Neural cell (in vitro differentiated cells): ENCODE data around the gene DENND1A. TPM values are rescaled to one million over a fixed set of nuclear protein-coding genes. Genes with fewer than 3 reads are reported as not detected.

ENCODE experiments used
- H2AFZ ChIP-seq: fragments of 200-600, 300-800 bp; sonication (generic), shearing (Covaris generic); 2 replicates; pipeline ENCODE4 v1.6.0; 2014; ENCODE audit warnings: low read depth, mild to moderate bottlenecking, antibody characterized with exemption, low read length, moderate library complexity
- H3F3A ChIP-seq: fragments of 200-600 bp; shearing (Covaris generic); 2 replicates; pipeline ENCODE4 v1.6.1; 2016; ENCODE audit warnings: mild to moderate bottlenecking, moderate library complexity, mixed read lengths, antibody characterized with exemption, low read length; ENCODE audit not compliant: insufficient read depth, poor library complexity, severe bottlenecking
- H3K27ac ChIP-seq: fragments of 200-600, 300-800 bp; sonication (generic), shearing (Covaris generic); 2 replicates; pipeline ENCODE4 v1.5.1; 2014; ENCODE audit warnings: mild to moderate bottlenecking, low read length, moderate library complexity
- H3K27me3 ChIP-seq: fragments of 300-800, 200-600 bp; sonication (generic), shearing (Covaris generic); 2 replicates; pipeline ENCODE4 v1.6.0; 2014; ENCODE audit warnings: mild to moderate bottlenecking, low read depth, low read length, moderate library complexity; ENCODE audit not compliant: insufficient read depth
- H3K36me3 ChIP-seq: fragments of 300-800, 200-600 bp; sonication (generic), shearing (Covaris generic); 2 replicates; pipeline ENCODE4 v1.5.1; 2014; ENCODE audit warnings: mild to moderate bottlenecking, antibody characterized with exemption, low read length, moderate library complexity; ENCODE audit not compliant: insufficient read depth
- H3K4me2 ChIP-seq: fragments of 300-800, 200-600 bp; sonication (generic), shearing (Covaris generic); 2 replicates; pipeline ENCODE4 v1.6.0; 2014; ENCODE audit warnings: mild to moderate bottlenecking, low read length
- H3K4me3 ChIP-seq: fragments of 300-800, 200-600 bp; sonication (generic), shearing (Covaris generic); 2 replicates; pipeline ENCODE4 v1.5.1; 2014; ENCODE audit warnings: mild to moderate bottlenecking, low read length, moderate library complexity
- H3K79me2 ChIP-seq: fragments of 200-600 bp; shearing (Covaris generic); replicated peaks from 2 replicates; pipeline ENCODE4 v1.6.0; 2014; ENCODE audit warnings: mild to moderate bottlenecking, low read length, moderate library complexity; ENCODE audit not compliant: insufficient read depth
- H3K9ac ChIP-seq: fragments of 300-800, 200-600 bp; sonication (generic), shearing (Covaris generic); 2 replicates; pipeline ENCODE4 v1.6.1; 2016; ENCODE audit warnings: mild to moderate bottlenecking, low read length, mixed read lengths
- H3K9me2 ChIP-seq: fragments of 200-600 bp; shearing (Covaris generic); 2 replicates; pipeline ENCODE4 v1.6.1; 2016; ENCODE audit warnings: mild to moderate bottlenecking, low read length, mixed read lengths; ENCODE audit not compliant: insufficient read depth
- H3K9me3 ChIP-seq: fragments of 200-600, 300-800 bp; sonication (generic), shearing (Covaris generic); 2 replicates; pipeline ENCODE4 v1.6.1; 2016; ENCODE audit warnings: mild to moderate bottlenecking, mixed run types, low read length, moderate library complexity, mixed read lengths
- H4K20me1 ChIP-seq: fragments of 200-600 bp; shearing (Covaris generic); 2 replicates; pipeline ENCODE4 v1.6.1; 2016; ENCODE audit warnings: mild to moderate bottlenecking, mixed run types; ENCODE audit not compliant: insufficient read depth
- CTCF ChIP-seq: fragments of 450-650 bp; IDR thresholded peaks from 2 replicates; pipeline ENCODE4 v1.5.1; 2014; ENCODE audit warnings: antibody characterized with exemption, mild to moderate bottlenecking, moderate library complexity; ENCODE audit not compliant: poor library complexity, severe bottlenecking
- EP300 ChIP-seq: fragments of 450-650 bp; conservative IDR thresholded peaks from 2 replicates; pipeline ENCODE4 v1.6.1; 2014; ENCODE audit warnings: antibody characterized with exemption, mild to moderate bottlenecking, moderate library complexity; ENCODE audit not compliant: poor library complexity, severe bottlenecking
- EZH2 ChIP-seq: fragments of 200-600, 300-800 bp; shearing (Covaris generic), sonication (generic); IDR thresholded peaks from 2 replicates; pipeline ENCODE4 v1.6.1; 2014; ENCODE audit warnings: antibody characterized with exemption, low read length, borderline replicate concordance, mild to moderate bottlenecking; ENCODE audit not compliant: insufficient read depth, poor library complexity, severe bottlenecking
- MXI1 ChIP-seq: fragments of 450-650 bp; conservative IDR thresholded peaks from 2 replicates; pipeline ENCODE4 v1.6.1; 2014; ENCODE audit warnings: antibody characterized with exemption, mild to moderate bottlenecking; ENCODE audit not compliant: poor library complexity, severe bottlenecking
- POLR2AphosphoS5 ChIP-seq: IDR thresholded peaks from 2 replicates; pipeline ENCODE4 v1.6.1; 2012
- RAD21 ChIP-seq: fragments of 450-650 bp; conservative IDR thresholded peaks from 2 replicates; pipeline ENCODE4 v1.6.1; 2014; ENCODE audit warnings: antibody characterized with exemption, mild to moderate bottlenecking, moderate library complexity
- REST ChIP-seq: IDR thresholded peaks from 2 replicates; pipeline ENCODE4 v1.6.1; 2012; ENCODE audit warnings: borderline replicate concordance
- SMC3 ChIP-seq: fragments of 450-650 bp; conservative IDR thresholded peaks from 2 replicates; pipeline ENCODE4 v1.6.1; 2014; ENCODE audit warnings: antibody characterized with exemption, mild to moderate bottlenecking, moderate library complexity; ENCODE audit not compliant: poor library complexity
- TAF1 ChIP-seq: IDR thresholded peaks from 2 replicates; pipeline ENCODE4 v1.6.1; 2012; ENCODE audit warnings: low read depth
- polyA plus RNA-seq: library from polyadenylated mRNA; depleted of rRNA; stranded (reverse); fragments of >200 nt; gene quantifications from 2 replicates; pipeline ENCODE4 v1.2.3, GENCODE V29; 2014

DENND1A gene
- polyA plus RNA-seq, 1 donor from 2014 or later = 2.3 TPM

DNA sequence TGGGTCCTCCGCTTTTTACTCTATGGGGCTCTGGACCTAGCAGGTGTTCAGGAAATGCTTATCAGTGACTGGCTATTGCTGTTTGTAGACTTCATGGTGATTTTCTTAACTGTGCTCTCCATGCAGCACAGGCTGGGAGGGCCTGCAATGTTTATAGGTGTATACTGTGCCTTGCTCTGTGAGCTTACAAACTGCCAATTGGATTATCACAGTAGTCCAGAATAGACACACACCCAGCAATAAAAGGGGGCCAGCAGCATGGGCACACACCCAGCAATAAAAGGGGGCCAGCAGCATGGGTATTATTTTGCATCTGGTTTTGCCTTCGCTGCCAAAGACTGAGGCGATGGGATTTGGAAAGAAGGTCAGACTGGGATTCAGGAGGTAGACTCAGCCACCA is 473.9 kb downstream of the DENND1A start:
- Histone ChIP-seq H3F3A (no peaks in the 10 kb centered on the region), H3K4me2 (no peak overlapping the region), H3K36me3 (no peaks in the 10 kb centered on the region), H3K79me2 (no peaks in the 10 kb centered on the region), H3K9me2 (no peaks in the 10 kb centered on the region), H3K27me3 (no peaks in the 10 kb centered on the region), H3K9me3 (no peaks in the 10 kb centered on the region), H4K20me1 (no peaks in the 10 kb centered on the region), H3K4me3 (no peak overlapping the region), H2AFZ (no peak overlapping the region), H3K9ac (no peak overlapping the region), H3K27ac (no peak overlapping the region)
- no peak for TF ChIP-seq MXI1
- no peak for TF ChIP-seq CTCF
- TF ChIP-seq EZH2 = no peak
- TF ChIP-seq POLR2AphosphoS5 = no peak
- no peak for TF ChIP-seq RAD21
- no peak for TF ChIP-seq TAF1
- no peak for TF ChIP-seq SMC3
- TF ChIP-seq EP300 = no peak
- TF ChIP-seq REST = no peak

DNA sequence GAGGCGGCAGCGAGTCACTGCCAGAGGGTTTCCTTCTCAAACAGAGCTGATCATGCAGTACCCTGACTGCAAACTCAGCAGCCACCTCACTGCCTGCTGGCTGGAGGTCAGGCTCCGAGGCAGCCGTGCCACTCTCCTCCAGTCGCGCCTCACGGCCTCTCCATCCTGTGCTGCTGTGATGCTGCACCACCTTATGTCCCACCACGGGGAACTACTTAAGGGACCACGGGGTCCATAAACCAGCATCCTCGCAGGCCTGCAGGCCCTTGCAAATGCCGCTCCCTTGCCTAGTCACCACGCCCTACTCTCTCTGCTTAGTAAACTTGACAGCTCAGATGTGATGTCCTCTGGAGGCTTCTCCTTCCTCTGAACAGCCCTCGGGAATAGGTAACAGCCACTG is 474.7 kb downstream of the DENND1A start:
- no peak for TF ChIP-seq EZH2
- no peak for TF ChIP-seq POLR2AphosphoS5
- TF ChIP-seq RAD21 = no peak
- TF ChIP-seq REST = no peak
- no peak for TF ChIP-seq EP300
- TF ChIP-seq SMC3 = no peak
- no peak for TF ChIP-seq CTCF
- no peak for TF ChIP-seq MXI1
- TF ChIP-seq TAF1 = no peak
- no peaks in the 10 kb centered on the region for H4K20me1 ChIP-seq
- no peak overlapping the region for H2AFZ ChIP-seq
- no peak overlapping the region for H3K9ac ChIP-seq
- no peaks in the 10 kb centered on the region for H3K27me3 ChIP-seq
- H3K4me2 ChIP-seq = no peak overlapping the region
- no peaks in the 10 kb centered on the region for H3F3A ChIP-seq
- no peak overlapping the region for H3K27ac ChIP-seq
- H3K9me2 ChIP-seq = no peaks in the 10 kb centered on the region
- no peaks in the 10 kb centered on the region for H3K36me3 ChIP-seq
- H3K9me3 ChIP-seq = no peaks in the 10 kb centered on the region
- H3K79me2 ChIP-seq = no peaks in the 10 kb centered on the region
- no peak overlapping the region for H3K4me3 ChIP-seq
